ENCODE results near the gene GAS7. TPM values are rescaled to one million over a fixed set of nuclear protein-coding genes. Genes with fewer than 3 reads are reported as not detected.

Gene GAS7
- total RNA-seq, 2 experiments from 2014 or later, result 1.6 to 2.1 TPM

- H3K4me1 Mint-ChIP-seq (ENCODE audit: low read depth), result no peaks in the 10 kb centered on the region
- POLR2A ChIA-PET, result no interaction called here
- DNase-seq (no peak), ATAC-seq (no peak)
- H3K27me3 Mint-ChIP-seq, result no peaks in the 10 kb centered on the region
- H3K36me3 Mint-ChIP-seq (ENCODE audit: low read depth), result no peaks in the 10 kb centered on the region
- no peak overlapping the region for H3K27ac Mint-ChIP-seq
- H3K4me3 Mint-ChIP-seq, result no peak overlapping the region
- intact Hi-C loops (cut with micrococcal nuclease), result no loop called here
- no peak for TF ChIP-seq CTCF (IDR thresholded peaks at IDR 0.05)
- CTCF ChIA-PET, result no interaction called here
- H3K9me3 Mint-ChIP-seq, result no peaks in the 10 kb centered on the region
These were observed 246.6 kb downstream of the GAS7 start for GRCh38 chr17:9951803-9952202.

- POLR2A ChIA-PET, result no interaction called here
- no peaks in the 10 kb centered on the region for H3K4me1 Mint-ChIP-seq (ENCODE audit: low read depth)
- H3K36me3 Mint-ChIP-seq (ENCODE audit: low read depth), result no peaks in the 10 kb centered on the region
- ATAC-seq (no peak), DNase-seq (no peak)
- H3K4me3 Mint-ChIP-seq, result no peak overlapping the region
- TF ChIP-seq CTCF (IDR thresholded peaks at IDR 0.05), result no peak
- no peaks in the 10 kb centered on the region for H3K27me3 Mint-ChIP-seq
- intact Hi-C loops (cut with micrococcal nuclease), result no loop called here
- CTCF ChIA-PET, result no interaction called here
- no peaks in the 10 kb centered on the region for H3K9me3 Mint-ChIP-seq
- H3K27ac Mint-ChIP-seq, result no peak overlapping the region
These were observed 249.5 kb downstream of the GAS7 start for GRCh38 chr17:9948928-9949327.

GRCh38 chr17:9944704-9945103 is 253.7 kb downstream of the GAS7 start:
- H3K9me3 Mint-ChIP-seq, result no peaks in the 10 kb centered on the region
- ATAC-seq (no peak), DNase-seq (no peak)
- TF ChIP-seq CTCF (IDR thresholded peaks at IDR 0.05), result no peak
- H3K27ac Mint-ChIP-seq, result no peak overlapping the region
- no peaks in the 10 kb centered on the region for H3K36me3 Mint-ChIP-seq (ENCODE audit: low read depth)
- H3K4me3 Mint-ChIP-seq, result no peak overlapping the region
- POLR2A ChIA-PET, result no interaction called here
- CTCF ChIA-PET, result no interaction called here
- no peaks in the 10 kb centered on the region for H3K4me1 Mint-ChIP-seq (ENCODE audit: low read depth)
- intact Hi-C loops (cut with micrococcal nuclease), result no loop called here
- H3K27me3 Mint-ChIP-seq, result no peaks in the 10 kb centered on the region

- Mint-ChIP-seq H3K4me1 (ENCODE audit: low read depth) (no peaks in the 10 kb centered on the region), H3K9me3 (peaks cover 2% of the 10 kb centered on the region), H3K4me3 (no peak overlapping the region), H3K27me3 (no peaks in the 10 kb centered on the region), H3K27ac (no peak overlapping the region), H3K36me3 (ENCODE audit: low read depth) (no peaks in the 10 kb centered on the region)
- ChIA-PET CTCF (no interaction called here), POLR2A (no interaction called here)
- no peak for TF ChIP-seq CTCF (IDR thresholded peaks at IDR 0.05)
- intact Hi-C loops (cut with micrococcal nuclease), result no loop called here
- ATAC-seq, result no peak
- DNase-seq, result no peak
These were observed 255.1 kb downstream of the GAS7 start for GRCh38 chr17:9943343-9943742.

GRCh38 chr17:9942885-9943284 is 255.5 kb downstream of the GAS7 start:
- H3K27me3 Mint-ChIP-seq, result no peaks in the 10 kb centered on the region
- H3K4me1 Mint-ChIP-seq (ENCODE audit: low read depth), result no peaks in the 10 kb centered on the region
- H3K9me3 Mint-ChIP-seq, result peaks cover 2% of the 10 kb centered on the region
- intact Hi-C loops (cut with micrococcal nuclease), result no loop called here
- DNase-seq (no peak), ATAC-seq (no peak)
- H3K4me3 Mint-ChIP-seq, result no peak overlapping the region
- CTCF ChIA-PET, result no interaction called here
- H3K27ac Mint-ChIP-seq, result no peak overlapping the region
- POLR2A ChIA-PET, result no interaction called here
- no peak for TF ChIP-seq CTCF (IDR thresholded peaks at IDR 0.05)
- no peaks in the 10 kb centered on the region for H3K36me3 Mint-ChIP-seq (ENCODE audit: low read depth)
